Ureter (tissue), 1 donor: ENCODE measurements around the gene EEF1E1. TPM values are rescaled to one million over a fixed set of nuclear protein-coding genes. Genes with fewer than 3 reads are reported as not detected.
A peak's percentile ranks its signal among the peaks of the same experiment; 100 is the strongest.
"Not testable (repeated sequence)": the region's sequence is repeated elsewhere in the genome, so short reads cannot be mapped to it uniquely, and the experiment has no call there.

Experiments
- DNase-seq: peaks from one replicate; pipeline ENCODE4 v3.0.0-alpha.2; 2020; ENCODE audit warnings: low spot score
- total RNA-seq: library from RNA; stranded (reverse); gene quantifications from one replicate; pipeline ENCODE4 v1.2.4, GENCODE V29; 2023
- donor health status: DM: yes; HTN: yes; CAD: no.

EEF1E1 gene
- total RNA-seq, 1 donor from 2014 or later, result 31.6 TPM

DNA sequence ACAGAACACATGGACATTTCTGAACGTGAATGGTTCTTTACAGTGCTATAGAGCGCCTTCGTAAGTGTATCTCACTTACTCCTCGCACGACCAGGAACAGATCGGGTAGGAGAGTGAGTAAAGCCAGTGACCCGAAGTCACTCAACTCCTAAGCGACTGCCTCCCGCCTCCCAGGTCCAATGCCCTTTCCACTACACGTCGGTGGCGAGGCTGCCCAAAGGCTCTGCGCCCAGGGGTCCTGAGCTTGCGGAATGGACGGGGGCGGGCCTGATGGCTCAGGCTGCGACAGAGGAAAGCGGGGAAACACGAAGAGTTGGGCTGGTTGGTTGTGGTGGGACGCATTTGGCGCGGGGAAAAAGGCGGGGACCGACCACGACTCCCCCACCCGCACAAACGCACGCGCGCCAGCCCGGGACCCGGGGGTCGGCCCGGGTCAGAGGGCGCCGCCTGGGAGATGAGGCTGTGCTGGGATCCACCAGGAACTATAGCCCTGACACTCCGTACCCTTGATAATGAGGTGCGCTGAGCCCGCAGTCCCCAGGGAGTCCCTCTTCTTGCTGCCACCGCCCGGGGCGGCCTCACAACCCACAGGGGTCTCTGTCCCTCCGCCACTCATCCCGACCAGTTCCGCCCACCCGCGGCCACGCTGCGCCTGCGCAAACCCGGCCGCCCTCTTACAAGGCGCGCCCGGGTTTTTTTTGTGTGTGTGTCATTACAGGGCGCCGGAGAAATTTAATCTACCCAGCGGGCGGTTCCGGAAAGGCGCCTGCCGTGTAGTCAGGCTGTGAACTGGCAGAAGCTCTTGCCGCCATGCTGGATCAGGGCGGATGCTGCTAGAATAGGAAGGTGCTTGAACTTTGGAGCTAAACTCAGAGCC, 38.3 kb downstream of the EEF1E1 start, which contains the start of gene BLOC1S5:
TSS of gene BLOC1S5 (minus strand) at position 629 of the 877 bp plus-strand sequence. CDS start at position 616, 13 bp downstream.
- DNase-seq, result peak; percentile 96

DNA sequence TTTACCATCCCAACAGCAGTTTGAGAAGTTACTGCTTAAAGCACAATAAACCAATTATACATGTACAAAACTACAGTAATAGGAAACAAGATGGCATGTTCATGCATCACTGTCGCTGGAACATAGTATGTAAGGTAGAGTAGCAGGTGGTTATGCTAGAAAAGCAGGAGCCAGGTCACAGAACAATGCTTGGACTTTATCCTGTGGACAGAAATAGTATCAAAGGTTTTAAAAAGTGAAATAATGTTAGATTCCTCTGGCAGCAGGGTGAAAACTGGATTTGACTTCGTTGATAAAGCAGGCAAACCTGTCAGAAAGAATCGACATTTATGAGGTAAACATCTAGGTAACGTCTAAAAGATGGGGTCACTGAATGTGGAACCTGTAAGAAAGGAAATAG, 40.6 kb downstream of the EEF1E1 start:
- DNase-seq, result no peak

DNA sequence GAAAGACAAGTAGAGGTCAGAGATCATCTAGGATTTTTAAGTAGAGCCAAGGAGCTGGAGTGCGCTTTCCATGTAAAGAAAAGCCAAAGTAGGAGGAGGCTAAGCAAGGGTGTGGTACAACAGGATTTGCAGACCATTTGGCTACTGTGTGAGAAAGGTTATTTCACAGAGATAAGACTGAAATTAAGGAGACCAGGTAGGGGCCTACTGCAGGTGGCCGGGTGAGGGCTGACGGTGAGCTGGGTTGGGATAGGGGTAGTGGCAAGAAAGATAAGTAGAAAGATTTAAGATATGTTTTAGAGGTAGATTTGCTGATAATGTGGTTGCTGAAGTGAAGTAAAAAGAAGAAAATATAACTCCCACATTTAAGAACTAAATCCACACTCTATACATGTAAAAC, 42.0 kb downstream of the EEF1E1 start:
- DNase-seq, result no peak

DNA sequence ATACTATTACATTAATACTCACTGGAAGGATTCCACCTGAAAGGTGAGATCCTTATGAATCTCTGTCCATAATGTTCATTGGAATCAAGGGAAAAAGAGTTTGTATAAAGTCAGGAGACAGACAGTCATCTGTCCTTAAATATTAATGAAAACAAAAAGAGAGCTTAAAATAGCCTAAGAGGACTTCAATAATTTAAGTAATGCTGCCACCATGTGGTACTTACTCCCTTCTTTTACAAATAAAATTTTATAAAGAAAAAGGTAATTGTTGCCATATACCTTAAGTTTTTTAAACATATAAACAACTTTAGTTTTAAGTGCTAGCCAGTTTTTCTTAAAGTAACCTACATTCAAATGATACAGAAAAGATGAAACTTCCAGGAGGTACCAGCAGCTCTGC, 43.2 kb downstream of the EEF1E1 start:
- no peak for DNase-seq

DNA sequence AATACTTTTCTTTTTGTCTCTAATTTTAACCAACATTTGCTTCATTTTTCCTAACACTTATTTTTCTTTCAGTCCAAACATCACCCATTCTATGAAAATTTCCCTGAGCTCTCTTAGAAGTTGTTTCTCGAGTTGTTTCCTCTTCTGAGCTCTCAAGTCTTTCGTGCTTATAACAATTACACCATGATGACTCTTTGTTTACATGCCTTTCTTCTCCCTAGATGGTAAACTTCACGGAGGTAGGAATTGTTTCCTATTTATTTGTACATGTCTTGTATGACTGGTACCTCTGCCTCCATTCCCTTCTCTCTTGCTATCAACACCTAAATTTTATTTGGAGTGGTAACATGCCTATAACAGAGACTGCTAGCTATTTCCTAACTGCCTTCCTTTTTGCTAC, 44.6 kb downstream of the EEF1E1 start:
- no peak for DNase-seq

DNA sequence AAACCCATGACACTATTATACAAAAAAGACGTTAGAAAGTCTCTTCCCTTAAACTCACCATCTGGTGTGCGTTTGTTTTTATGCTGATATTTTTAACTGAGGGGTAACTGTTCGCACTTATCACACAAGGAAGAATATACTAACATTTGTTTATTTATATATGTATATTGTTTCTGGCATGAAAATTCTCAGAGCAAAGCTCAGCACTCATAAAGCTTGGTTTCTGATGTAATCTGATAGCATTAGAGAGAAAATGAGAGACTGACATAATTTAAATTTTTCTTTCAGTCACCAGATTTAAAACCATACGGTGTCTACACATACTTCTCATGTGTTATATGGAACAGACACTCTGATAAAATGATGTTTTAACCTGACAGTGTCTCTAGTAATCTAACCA, 45.1 kb downstream of the EEF1E1 start:
- DNase-seq, result no peak

DNA sequence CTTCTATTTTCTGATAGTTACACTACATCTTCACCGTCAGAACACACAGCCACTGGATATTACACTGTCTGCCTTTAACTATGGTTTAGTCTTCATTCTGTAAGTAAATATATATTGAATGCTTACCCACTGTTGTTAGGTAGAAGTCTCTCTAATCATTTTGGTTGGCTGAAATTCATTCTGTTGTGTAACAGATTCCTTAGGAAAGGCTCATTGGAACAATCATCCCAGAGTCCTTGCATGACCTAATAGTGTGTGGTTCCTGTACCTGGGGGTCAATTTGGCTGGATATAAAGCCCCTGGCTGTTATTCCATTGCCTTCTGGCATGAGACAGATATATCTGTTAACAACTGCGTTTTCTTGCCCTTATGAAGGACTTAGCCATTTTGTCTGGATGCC, 48.1 kb downstream of the EEF1E1 start:
- DNase-seq, result no peak

DNA sequence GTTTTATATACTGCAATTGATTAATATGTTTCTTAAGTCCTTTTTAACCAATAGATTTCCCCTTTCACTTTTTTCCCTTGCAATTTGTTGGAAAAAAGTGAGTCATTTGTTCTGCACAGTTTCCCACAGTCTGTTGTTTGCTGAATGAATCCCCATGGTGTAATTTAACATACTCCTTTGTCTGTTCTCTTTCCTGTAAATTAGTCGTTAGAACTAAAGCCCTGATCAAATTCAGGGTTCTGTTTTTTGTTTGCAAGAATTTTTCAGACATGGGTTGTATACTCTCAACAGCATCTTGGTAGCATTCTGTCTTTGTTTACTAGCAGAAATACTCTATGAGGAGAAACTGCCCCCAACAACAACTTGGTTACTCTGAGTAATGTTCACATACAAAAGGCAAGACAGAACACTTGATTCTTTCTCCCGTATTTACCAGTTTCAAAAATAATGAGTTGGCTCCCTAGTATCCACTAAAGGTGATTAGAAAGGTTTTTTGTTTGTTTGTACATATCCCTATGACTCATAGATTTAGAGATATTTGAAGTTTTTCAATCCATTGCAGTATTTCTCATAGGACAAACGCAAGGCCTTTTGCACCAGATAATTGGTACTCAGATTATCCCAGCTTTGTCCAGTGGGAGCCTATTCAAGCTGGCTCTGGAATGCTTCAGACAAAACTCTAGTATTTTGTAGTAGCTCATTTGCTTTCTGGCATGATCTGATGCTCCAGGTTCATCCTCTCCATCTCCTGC, 54.6 kb downstream of the EEF1E1 start:
- DNase-seq, result no peak

DNA sequence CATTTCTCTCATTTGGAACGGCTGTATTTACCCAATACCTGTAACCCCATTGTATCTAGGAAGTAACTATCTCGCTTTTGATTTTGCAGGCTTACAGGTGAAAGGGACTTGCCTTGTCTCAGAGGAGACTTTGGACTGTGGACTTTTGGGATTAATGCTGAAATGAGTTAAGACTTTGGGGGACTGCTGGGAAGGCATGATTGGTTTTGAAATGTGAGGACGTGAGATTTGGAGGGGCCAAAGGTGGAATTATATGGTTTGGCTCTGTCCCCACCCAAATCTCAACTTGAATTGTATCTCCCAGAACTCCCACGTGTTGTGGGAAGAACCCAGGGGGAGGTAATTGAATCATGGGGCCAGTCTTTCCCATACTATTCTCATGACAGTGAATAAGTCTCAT, 56.6 kb downstream of the EEF1E1 start:
- DNase-seq, result not testable (repeated sequence)

DNA sequence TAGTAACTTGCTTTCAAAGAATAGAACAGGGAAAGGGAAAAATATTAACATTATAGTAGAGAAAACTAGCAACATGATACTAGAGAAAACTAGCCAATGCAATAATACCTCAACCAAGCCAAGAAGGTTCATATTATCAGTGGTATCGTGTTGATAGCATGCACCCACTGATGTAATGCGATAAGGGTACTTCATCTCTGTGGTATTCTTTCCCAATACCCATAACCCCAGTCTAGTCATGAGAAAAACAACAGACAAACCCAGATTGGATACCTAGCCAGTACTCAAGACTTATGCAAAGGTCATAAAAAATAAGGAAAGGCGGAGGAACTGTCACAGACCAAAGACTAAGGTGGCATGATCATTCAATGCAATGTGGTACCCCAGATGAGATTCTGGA, 59.1 kb downstream of the EEF1E1 start:
- DNase-seq, result no peak

DNA sequence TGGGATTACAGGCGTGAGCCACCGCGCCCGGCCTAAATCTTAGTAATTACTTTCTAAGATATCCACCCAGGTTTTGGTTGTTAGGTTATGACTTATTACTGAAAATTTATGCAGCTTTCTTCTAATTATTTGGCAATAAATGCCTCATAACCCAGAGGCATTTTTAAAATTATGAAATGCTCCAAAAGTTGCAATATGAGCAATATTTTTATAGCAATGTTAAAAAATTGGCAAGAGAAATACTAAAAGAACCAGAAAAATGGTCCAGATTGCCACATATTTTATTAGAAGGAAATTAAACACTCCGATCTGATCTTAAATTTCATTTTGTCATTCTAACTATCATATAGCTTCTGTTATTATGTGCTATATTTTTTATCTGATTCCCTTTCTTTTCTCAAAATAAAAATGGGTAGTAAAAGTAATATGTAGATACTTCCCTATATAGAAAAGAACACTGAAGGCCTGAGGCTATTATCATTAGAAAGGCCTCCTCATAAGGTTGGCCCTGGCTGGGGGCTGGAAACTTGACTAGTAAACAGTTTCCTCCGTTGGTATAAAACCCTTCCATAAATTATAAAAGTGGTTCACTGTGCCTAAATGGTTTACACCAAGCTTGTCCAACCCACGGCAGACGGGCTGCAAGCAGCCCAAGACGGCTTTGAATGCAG, 60.3 kb downstream of the EEF1E1 start:
- no peak for DNase-seq

DNA sequence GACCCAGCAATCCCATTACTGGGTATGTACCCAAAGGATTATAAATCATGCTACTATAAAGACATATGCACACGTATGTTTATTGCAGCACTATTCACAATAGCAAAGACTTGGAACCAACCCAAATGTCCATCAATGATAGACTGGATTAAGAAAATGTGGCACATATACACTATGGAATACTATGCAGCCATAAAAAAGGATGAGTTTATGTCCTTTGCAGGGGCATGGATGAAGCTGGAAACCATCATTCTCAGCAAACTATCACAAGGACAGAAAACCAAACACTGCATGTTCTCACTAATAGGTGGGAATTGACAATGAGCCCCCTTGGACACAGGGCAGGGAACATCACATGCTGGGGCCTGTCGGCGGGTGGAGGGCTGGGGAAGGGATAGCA, 68.2 kb downstream of the EEF1E1 start:
- DNase-seq, result not testable (repeated sequence)

DNA sequence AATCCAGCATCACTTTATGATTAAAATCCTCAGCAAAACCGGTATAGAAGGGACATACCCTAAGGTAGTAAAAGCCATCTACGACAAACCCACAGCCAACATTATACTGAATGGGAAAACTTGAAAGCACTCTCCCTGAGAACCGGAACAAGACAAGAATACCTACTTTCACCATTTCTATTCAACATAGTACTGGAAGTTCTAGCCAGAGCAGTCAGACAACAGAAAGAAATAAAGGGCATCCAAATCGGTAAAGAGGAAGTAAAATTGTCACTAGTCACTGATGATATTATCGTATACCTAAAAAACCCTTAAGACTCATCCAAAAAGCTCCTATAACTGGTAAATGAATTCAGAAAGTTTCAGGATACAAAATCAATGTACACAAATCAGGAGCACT, 71.4 kb downstream of the EEF1E1 start:
- no peak for DNase-seq

Other genes starting within 250 kb of the EEF1E1 start
- gene TXNDC5, start 191.8 kb downstream of the EEF1E1 start, total RNA-seq, result 99.3 TPM
- gene BLOC1S5, start 38.2 kb downstream of the EEF1E1 start, total RNA-seq, result 10.1 TPM